ENCODE data around the gene PAK2.
"Not testable (repeated sequence)": the region's sequence is repeated elsewhere in the genome, so short reads cannot be mapped to it uniquely, and the experiment has no call there.

Gene PAK2

DNA sequence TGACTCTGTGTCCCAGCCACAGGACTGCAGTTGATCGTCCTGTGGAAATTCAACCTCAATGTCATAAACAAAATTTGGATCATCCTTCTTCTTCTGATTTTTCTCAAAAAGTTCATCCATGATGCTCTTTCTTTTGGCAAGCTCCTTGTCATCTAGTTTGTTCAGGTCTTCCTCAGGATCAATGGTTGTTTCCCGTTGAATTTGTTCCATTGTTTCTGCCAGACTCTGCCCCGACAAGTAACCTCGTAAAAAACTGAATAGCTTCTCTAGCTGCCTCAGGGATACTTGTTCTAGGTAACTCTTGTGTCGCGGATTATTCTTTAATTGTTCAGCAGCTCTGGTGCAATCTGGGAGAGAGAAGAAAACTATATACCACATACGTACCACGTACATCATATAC lies 32.1 kb upstream of the PAK2 start:
- Histone ChIP-seq H3K36me3 (ENCODE audit: insufficient read depth, low read depth, low read length) (no peaks in the 10 kb centered on the region), H3K4me1 (ENCODE audit: insufficient read depth, low read length) (no peaks in the 10 kb centered on the region)

GRCh38 chr3:196708467-196708866 lies 31.2 kb upstream of the PAK2 start:
- Histone ChIP-seq H3K27me3 (ENCODE audit: insufficient read depth, low read length) (peaks cover 19% of the 10 kb centered on the region), H3K36me3 (ENCODE audit: insufficient read depth, low read depth, low read length) (no peaks in the 10 kb centered on the region), H3K27ac (ENCODE audit: low read length) (no peak overlapping the region), H3K9me3 (ENCODE audit: insufficient read depth, low read depth, low read length) (no peaks in the 10 kb centered on the region), H3K4me3 (ENCODE audit: low read length) (no peak overlapping the region), H3K9ac (ENCODE audit: low read depth, low read length) (no peak overlapping the region), H3K4me1 (ENCODE audit: insufficient read depth, low read length) (0 out of 2 replicates have a peak, but pooled peaks cover 3% of the 10 kb centered on the region)

More for the DNA sequence above, 32.1 kb upstream of the PAK2 start:
- Histone ChIP-seq H3K9me3 (ENCODE audit: insufficient read depth, low read depth, low read length) (no peaks in the 10 kb centered on the region), H3K27me3 (ENCODE audit: insufficient read depth, low read length) (peaks cover 13% of the 10 kb centered on the region), H3K4me3 (ENCODE audit: low read length) (no peak overlapping the region), H3K9ac (ENCODE audit: low read depth, low read length) (no peak overlapping the region), H3K27ac (ENCODE audit: low read length) (no peak overlapping the region)

DNA sequence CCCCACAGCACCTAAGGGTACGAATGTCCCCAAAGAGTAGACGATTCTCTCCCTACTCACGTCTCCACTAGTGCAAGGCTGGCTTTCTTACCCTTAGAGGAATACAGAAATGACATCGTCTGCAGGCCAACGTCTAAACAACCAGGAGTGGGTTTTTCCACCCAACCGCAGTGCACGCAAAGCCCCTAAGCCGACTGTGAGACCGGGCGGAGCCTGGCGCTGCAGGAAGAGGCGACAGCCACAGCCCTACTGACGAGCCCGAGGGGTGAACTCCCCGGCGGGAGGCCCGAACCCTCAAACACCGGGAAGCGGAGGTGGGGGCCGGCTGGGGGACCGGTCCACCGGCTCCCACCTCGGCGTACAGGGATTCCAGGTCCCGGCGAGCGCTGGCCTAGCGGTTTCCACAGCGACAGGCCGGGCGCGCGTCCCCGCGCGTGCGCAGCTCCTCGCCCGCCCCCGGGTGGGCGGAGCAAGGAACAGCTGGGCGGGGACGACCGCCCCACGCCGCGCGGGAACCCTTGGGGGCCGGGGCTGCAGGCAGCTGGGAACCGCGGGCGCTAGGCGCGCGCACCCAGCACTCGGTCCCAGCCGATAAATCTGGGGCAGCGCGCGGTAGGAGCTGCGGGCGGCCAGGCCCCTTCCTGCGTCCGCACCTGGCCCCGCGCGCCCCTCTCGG lies 27.7 kb upstream of the PAK2 start, which contains the start of the genes CEP19 and PIGX:
TSS of gene CEP19 (minus strand) at position 413 of the 676 bp plus-strand sequence. CDS start 3,593 bp downstream, outside the sequence.
TSS of gene PIGX (plus strand) at position 540 of the 676 bp plus-strand sequence.
- H3K36me3 ChIP-seq (ENCODE audit: insufficient read depth, low read depth, low read length): no peaks in the 10 kb centered on the region
- H3K4me3 ChIP-seq (ENCODE audit: low read length): peak within 1 kb of the TSS; percentile 67
- H3K27me3 ChIP-seq (ENCODE audit: insufficient read depth, low read length): peaks cover 19% of the 10 kb centered on the region
- H3K27ac ChIP-seq (ENCODE audit: low read length): no peak within 1 kb of the TSS
- H3K9ac ChIP-seq (ENCODE audit: low read depth, low read length): peak within 1 kb of the TSS; percentile 68; the same call in 1 of the 2 replicates
- H3K9me3 ChIP-seq (ENCODE audit: insufficient read depth, low read depth, low read length): no peaks in the 10 kb centered on the region
- H3K4me1 ChIP-seq (ENCODE audit: insufficient read depth, low read length): 0 out of 2 replicates have a peak, but pooled peaks cover 3% of the 10 kb centered on the region

DNA sequence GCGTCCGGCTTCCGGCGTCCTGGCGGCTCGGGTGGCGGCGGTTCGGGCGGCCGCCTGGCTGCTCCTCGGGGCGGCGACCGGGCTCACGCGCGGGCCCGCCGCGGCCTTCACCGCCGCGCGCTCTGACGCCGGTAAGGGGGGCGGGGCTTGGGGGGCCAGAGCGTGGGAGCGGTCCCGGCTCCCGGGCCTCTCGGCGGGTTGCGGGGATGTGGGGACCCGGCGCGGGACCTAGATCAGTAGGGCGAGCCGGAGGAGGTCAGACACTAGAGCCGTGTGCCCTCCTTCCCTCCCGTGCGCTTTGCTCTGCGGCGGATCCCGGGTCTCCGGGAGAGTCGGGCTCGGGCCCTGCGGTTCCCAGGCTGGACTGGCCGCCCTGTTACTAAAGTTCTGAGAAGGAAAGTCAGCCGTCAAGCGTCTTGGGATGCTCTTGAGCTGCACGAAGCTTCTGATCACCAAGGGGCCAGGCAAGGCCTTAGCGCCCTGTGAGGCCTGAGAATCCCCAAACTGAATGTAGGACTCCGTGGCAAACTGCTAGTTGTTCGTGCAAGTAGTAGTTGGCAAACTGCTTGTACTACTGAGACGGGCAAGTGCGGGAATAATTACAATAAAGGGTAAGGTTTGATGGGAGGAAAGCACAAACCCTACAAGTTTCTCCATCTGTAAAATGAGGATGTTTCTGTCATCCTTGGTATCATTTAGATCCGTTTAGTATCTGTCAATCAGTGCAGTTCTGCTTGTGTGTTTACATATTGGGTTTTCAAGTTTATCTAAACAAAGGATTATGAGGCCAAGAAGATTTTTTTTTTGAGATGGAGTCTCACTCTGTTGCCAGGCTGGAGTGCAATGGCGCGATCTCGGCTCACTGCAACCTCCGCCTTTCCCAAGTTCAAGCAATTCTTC lies 26.9 kb upstream of the PAK2 start:
- Histone ChIP-seq H3K4me3 (ENCODE audit: low read length) (peak overlapping the region; percentile 67), H3K9me3 (ENCODE audit: insufficient read depth, low read depth, low read length) (no peaks in the 10 kb centered on the region), H3K9ac (ENCODE audit: low read depth, low read length) (peak overlapping the region; percentile 68; the same call in 1 of the 2 replicates), H3K4me1 (ENCODE audit: insufficient read depth, low read length) (0 out of 2 replicates have a peak, but pooled peaks cover 3% of the 10 kb centered on the region), H3K27ac (ENCODE audit: low read length) (no peak overlapping the region), H3K27me3 (ENCODE audit: insufficient read depth, low read length) (peaks cover 19% of the 10 kb centered on the region), H3K36me3 (ENCODE audit: insufficient read depth, low read depth, low read length) (no peaks in the 10 kb centered on the region)

GRCh38 chr3:196717162-196717561 lies 22.5 kb upstream of the PAK2 start:
- not testable (repeated sequence) for H3K4me3 ChIP-seq (ENCODE audit: low read length); H3K9me3 ChIP-seq (ENCODE audit: insufficient read depth, low read depth, low read length); H3K4me1 ChIP-seq (ENCODE audit: insufficient read depth, low read length); H3K9ac ChIP-seq (ENCODE audit: low read depth, low read length); H3K36me3 ChIP-seq (ENCODE audit: insufficient read depth, low read depth, low read length); H3K27ac ChIP-seq (ENCODE audit: low read length); H3K27me3 ChIP-seq (ENCODE audit: insufficient read depth, low read length)

DNA sequence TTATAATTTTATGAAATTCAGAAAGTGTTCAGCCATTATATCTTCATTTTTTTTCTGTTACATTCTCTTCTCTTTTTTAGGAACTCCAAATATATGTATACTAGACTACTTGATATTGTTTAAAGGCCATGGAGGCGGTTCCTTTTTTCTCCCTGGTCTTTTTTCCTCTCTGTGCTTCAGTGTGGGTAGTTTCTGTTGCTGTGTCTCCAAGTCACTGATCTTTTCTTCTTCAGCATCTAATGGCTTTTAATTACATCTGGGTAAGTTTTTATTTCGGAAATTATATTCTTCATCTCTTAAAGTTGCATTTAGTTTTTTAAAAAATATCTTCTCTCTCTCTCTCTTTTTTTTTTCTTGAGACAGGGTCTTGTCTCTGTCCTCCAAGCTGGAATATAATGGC lies 18.6 kb upstream of the PAK2 start:
- no peak overlapping the region for H3K4me3 ChIP-seq (ENCODE audit: low read length)
- H3K27ac ChIP-seq (ENCODE audit: low read length): no peak overlapping the region
- H3K9ac ChIP-seq (ENCODE audit: low read depth, low read length): no peak overlapping the region
- peaks cover 8% of the 10 kb centered on the region; the same call in 1 of the 2 replicates for H3K36me3 ChIP-seq (ENCODE audit: insufficient read depth, low read depth, low read length)
- no peaks in the 10 kb centered on the region for H3K4me1 ChIP-seq (ENCODE audit: insufficient read depth, low read length)
- H3K27me3 ChIP-seq (ENCODE audit: insufficient read depth, low read length): no peaks in the 10 kb centered on the region
- 0 out of 2 replicates have a peak, but pooled peaks cover 4% of the 10 kb centered on the region for H3K9me3 ChIP-seq (ENCODE audit: insufficient read depth, low read depth, low read length)

- H3K27ac ChIP-seq (ENCODE audit: low read length): no peak overlapping the region
- H3K4me1 ChIP-seq (ENCODE audit: insufficient read depth, low read length): no peaks in the 10 kb centered on the region
- H3K9me3 ChIP-seq (ENCODE audit: insufficient read depth, low read depth, low read length): no peaks in the 10 kb centered on the region
- no peak overlapping the region for H3K9ac ChIP-seq (ENCODE audit: low read depth, low read length)
- H3K4me3 ChIP-seq (ENCODE audit: low read length): no peak overlapping the region
- peaks cover 8% of the 10 kb centered on the region; the same call in 1 of the 2 replicates for H3K36me3 ChIP-seq (ENCODE audit: insufficient read depth, low read depth, low read length)
- no peaks in the 10 kb centered on the region for H3K27me3 ChIP-seq (ENCODE audit: insufficient read depth, low read length)
These were observed 12.6 kb upstream of the PAK2 start for GRCh38 chr3:196726788-196727675.

DNA sequence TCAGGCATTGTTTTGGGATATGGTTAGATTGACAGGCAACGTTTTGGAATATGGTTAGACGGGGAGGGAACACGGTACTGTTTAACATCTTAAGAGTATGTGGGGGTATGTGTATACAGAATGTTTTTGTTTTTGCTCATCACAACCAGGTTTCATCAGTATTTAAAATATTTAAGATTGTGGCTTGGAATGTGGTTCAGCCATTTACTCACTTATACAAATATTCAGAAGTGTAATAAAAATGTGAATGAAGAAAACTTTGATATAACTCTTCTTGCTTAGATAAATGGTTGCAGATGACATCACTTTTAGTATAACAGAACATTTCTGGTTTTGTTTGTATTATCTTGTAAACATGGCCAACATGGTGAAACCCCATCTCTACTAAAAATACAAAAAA lies 3.9 kb upstream of the PAK2 start:
- Histone ChIP-seq H3K36me3 (ENCODE audit: insufficient read depth, low read depth, low read length) (peaks cover 4% of the 10 kb centered on the region; the same call in 1 of the 2 replicates), H3K27ac (ENCODE audit: low read length) (no peak overlapping the region), H3K27me3 (ENCODE audit: insufficient read depth, low read length) (no peaks in the 10 kb centered on the region), H3K4me3 (ENCODE audit: low read length) (no peak overlapping the region), H3K9ac (ENCODE audit: low read depth, low read length) (no peak overlapping the region), H3K9me3 (ENCODE audit: insufficient read depth, low read depth, low read length) (no peaks in the 10 kb centered on the region), H3K4me1 (ENCODE audit: insufficient read depth, low read length) (no peaks in the 10 kb centered on the region)

DNA sequence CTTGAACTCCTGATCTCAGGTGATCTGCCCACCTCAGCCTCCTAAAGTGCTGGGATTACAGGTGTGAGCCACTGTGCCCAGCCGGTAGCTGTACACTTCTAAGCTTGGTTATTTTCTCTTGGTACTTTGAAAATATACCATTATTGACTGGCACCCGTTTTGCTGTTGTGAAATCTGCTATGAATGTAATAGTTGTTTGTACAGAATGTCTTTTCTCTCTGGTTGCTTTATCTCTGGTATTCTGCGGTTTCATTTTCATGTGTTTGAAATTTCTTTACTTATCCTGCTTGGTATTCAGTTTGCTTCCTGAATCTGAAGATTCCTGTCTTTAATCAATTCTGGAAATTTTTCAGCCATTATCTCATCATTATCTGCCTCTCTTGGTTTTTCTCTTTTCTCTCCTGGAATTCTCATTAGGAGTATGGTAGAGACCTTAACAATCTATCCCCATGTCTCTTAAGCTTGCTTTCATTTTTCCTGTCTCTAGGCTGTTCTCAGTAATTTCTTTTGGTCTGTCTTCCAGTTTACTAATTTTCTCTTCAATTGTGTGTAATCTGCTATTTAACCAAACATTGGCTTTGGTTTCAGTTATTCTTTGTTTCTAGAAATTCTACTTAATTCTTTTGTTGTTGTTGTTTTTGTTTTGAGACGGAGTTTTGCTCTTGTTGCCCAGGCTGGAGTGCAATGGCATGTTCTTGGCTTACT lies 2.8 kb upstream of the PAK2 start:
- H3K9me3 ChIP-seq (ENCODE audit: insufficient read depth, low read depth, low read length): no peaks in the 10 kb centered on the region
- H3K36me3 ChIP-seq (ENCODE audit: insufficient read depth, low read depth, low read length): peaks cover 4% of the 10 kb centered on the region; the same call in 1 of the 2 replicates
- H3K27me3 ChIP-seq (ENCODE audit: insufficient read depth, low read length): no peaks in the 10 kb centered on the region
- H3K9ac ChIP-seq (ENCODE audit: low read depth, low read length): no peak overlapping the region
- peaks cover 7% of the 10 kb centered on the region; the same call in 1 of the 2 replicates for H3K4me1 ChIP-seq (ENCODE audit: insufficient read depth, low read length)
- no peak overlapping the region for H3K4me3 ChIP-seq (ENCODE audit: low read length)
- H3K27ac ChIP-seq (ENCODE audit: low read length): no peak overlapping the region

DNA sequence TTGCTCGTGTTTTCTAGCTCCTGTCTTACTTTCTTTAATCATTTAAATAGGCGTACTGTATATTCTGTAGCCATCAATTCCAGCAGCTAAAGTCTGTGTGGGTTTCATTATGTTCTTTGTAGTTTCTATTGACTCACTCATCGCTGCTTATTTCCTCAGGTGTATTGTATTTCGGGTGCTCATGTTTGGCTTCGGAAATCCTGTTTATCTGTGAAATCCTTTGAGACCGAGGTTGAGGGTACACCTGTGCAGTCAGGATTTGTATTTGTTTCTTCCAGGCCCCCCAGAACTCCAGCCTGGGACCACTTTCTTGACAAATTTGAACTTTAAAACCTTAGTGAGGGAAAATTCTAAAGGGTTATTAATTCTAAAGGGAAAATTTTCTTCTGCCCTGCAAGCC lies 2.0 kb upstream of the PAK2 start:
- Histone ChIP-seq H3K27me3 (ENCODE audit: insufficient read depth, low read length) (no peaks in the 10 kb centered on the region), H3K9ac (ENCODE audit: low read depth, low read length) (no peak overlapping the region), H3K36me3 (ENCODE audit: insufficient read depth, low read depth, low read length) (peaks cover 4% of the 10 kb centered on the region; the same call in 1 of the 2 replicates), H3K27ac (ENCODE audit: low read length) (no peak overlapping the region), H3K4me3 (ENCODE audit: low read length) (no peak overlapping the region), H3K4me1 (ENCODE audit: insufficient read depth, low read length) (peaks cover 7% of the 10 kb centered on the region; the same call in 1 of the 2 replicates), H3K9me3 (ENCODE audit: insufficient read depth, low read depth, low read length) (no peaks in the 10 kb centered on the region)

Measured in iPS-20b (cell line).